NCI-H526 treated with DMSO at 0.1 percent for 48 hours (cell line): Measurements from ENCODE around the gene GRB2.
"Not testable (repeated sequence)": the region's sequence is repeated elsewhere in the genome, so short reads cannot be mapped to it uniquely, and the experiment has no call there.

Experiments
- DNase-seq: peaks from one replicate; lab custom pipeline; 2025; lab: John Stamatoyannopoulos, UW

The GRB2 gene

DNA sequence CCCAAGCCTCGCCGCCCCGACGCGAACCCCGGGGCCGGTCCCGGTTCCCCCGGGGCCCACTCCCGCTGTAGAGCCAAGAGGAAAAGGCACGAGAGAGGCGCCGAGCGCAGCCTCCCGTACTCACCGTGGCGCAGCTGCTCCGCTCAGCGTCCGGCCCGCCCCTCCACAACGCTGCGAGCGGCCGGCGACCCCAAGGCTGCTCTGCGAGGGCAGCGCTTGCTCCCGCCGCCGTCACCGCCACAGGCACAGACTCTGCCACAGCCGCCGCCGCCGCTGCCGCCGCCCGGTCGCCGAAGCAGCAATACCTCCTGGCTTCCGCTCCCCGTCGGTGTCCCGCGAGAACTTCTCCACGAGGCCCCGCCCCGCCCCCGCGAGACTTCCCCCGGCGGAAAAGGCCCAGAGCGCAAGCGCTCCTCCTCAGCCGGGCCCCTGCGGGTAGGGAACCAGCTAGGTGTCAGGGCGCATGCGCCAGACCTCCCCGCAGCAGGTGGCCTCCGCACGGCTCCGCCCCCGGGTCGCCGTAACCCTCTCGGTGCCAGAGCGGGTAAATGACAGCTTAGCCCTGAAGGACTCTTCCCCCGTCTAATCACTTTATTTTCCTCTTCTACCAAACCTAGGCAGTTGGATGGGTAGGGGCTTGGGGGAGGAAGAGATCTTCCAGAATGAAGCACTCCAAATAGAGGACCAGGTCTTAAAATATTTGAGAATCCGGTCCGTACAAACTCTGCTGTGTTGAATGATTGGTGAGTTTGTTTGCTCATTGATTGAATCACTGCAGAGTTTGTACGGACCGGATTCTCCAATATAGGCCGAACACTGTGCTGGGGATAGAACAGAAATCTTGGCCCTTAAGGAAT is at the start of gene GRB2:
Gene GRB2 (minus strand): TSS at position 314 of the 857 bp plus-strand sequence. CDS start 12,050 bp downstream, outside the sequence.
- DNase-seq = peak; percentile 91

DNA sequence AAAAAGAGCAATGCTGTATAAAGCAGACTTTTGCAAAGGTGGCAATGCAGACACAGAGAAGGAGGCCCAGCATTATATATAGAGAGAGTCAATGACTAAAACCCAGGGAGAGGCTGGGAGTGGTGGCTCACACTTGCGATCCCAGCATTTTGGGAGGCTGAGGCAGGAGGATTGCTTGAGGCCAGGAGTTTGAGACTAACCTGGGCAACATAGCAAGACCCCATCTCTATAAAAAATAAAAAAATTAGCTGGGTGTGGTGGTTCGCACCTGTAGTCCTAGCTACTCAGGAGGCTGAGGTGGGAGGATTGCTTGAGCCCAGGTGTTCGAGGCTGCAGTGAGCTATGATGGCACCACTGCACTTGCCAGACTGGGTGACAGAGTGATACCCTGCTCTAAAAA is 49.2 kb upstream of the GRB2 start:
- DNase-seq = not testable (repeated sequence)

DNA sequence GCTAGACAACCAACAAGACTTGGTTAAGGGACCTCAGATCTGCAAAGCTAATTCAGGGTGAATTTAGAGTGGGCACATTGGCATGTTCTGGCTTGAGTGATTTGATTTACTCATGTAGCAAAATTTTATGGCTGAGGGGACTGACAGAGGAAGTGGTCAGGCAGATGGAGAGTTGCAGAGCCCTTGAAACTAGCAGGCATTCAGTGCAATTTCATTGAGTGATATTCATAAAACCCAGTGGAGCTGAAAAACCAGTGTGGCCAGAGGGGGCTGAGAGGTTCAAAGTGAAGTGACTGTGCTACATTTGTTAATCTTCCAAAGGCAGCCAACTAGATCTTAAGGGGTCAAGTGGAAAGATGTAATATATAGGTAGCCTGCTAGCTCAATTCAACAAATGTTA is 48.7 kb upstream of the GRB2 start:
- DNase-seq = no peak

DNA sequence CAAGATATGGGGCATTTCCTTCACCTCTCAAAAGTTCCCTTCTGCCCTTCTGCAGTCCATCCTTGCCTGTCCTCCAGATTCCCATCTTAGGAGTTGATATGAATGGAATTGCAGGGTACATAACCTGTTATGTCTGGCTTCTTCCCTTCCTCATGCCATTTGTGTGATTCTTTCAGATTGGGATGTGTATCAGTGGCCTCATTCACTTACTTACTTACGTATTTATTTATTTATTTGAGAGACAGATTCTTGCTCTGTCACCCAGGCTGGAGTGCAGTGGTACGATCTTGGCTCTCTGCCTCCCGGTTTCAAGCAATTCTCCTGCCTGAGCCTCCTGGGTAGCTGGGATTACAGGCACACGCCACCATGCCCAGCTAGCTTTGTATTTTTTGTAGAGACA is 44.8 kb upstream of the GRB2 start:
- no peak for DNase-seq

DNA sequence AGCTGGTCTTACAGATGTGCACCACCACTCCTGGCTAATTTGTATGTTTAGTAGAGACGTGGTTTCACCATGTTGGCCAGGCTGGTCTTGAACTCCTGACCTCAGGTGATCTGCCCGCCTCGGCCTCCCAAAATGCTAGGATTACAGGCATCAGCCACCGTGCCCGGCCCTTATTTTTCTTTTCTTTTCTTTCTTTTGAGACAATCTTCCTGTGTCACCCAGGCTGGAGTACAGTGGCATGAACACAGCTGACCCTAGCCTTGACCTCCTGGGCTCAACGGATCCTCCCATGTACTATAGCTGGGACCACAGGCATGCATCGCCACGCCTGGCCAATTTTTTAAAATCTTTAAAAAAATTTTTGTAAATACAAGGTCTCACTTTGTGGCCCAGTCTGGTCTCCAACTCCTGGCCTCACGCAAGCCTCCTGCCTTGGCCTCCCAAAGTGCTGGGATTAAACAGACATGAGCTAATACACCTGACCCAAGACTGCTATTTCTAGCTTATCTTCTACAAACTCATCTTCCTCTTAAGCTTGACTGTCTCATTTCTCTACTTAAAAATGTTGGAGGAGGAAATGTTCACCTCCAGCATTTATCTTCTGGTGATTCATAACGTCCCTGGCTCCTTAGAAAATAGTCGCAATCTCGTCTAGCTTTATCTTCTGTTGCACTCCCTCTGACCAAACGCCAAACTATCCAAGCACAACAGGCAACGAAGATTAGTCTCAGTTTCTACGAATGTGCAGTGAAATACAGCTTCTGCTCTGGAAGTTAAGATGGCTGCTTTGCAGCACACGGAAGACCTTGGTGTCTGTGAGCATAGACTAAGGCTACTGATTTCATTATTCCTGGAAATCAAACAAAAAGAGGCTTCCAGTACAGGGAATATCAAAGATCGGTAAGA is 42.7 kb upstream of the GRB2 start:
- no peak for DNase-seq

DNA sequence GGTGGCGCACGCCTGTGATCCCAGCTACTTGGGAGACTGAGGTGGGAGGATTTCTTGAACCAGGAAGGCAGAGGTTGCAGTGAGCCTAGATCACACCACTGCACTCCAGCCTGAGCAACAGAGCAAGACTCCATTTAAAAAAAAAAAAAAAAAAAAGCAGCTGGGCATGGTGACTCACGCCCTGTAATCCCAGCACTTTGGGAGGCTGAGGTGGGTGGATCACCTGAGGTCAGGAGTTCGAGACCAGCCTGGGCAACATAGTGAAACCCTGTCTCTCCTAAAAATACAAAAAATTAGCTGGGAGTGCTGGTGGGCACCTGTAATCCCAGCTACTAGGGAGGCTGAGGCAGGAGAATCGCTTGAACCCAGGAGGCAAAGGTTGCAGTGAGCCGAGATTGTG is 40.4 kb upstream of the GRB2 start:
- not testable (repeated sequence) for DNase-seq

DNA sequence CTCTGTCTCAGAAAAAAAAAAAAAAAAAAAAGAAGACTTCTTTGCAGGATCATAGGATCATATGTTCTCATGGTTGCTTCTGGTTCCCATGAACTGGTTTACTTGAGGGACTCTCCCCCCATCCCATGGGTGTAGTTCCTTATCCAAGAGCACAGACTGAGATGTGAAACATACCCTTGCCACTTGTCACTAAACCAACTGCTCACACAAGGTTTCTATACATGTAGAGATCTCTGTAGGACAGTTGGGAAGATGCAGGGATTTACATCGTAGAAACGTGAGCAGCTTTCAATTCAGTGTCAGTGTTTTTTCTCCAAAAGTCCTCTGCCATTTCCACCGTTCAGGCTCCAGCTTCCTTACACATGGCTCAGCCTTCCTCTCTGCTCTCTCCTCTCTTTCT is 39.8 kb upstream of the GRB2 start:
- no peak for DNase-seq

DNA sequence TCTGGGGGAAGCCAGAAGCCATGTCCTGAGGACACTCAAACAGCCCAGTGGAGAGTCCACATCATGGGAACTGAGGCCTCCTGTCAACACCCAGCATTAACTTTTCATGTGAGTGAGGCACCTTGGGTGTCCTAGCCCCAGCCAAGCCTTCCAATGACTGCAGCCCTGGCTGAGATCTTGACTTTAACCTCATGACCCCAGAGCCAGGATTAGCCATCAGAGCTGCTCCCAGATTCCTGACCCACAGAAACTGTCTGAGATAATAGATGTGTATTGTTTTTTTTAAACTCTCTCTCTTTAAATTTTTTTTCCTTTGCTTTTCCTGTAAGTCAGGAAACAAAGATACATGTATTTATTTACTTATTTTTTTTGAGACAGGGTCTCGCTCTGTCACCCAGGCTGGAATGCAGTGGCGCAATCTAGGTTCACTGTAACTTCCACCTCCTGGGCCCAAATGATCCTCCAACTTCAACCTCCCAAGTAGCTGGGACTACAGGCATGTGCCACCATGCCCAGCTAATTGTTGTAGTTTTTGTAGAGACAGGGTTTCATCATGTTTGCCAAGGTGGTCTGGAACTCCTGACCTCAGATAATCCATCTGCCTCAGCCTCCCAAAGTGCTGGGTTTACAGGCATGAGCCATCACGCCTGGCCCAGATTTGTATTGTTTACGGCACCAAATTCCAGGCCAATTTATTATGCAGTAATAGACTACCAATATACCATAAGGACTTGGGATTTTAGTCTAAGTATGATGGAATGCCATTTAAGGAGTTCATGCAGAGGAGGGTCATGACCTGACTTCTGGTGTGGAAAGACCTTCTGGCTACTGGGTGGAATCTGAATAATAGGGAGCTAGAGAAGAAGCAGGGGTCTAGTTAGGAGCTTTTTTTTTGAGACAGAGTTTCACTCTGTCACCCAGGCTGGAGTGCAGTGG is 37.0 kb upstream of the GRB2 start:
- DNase-seq = no peak

DNA sequence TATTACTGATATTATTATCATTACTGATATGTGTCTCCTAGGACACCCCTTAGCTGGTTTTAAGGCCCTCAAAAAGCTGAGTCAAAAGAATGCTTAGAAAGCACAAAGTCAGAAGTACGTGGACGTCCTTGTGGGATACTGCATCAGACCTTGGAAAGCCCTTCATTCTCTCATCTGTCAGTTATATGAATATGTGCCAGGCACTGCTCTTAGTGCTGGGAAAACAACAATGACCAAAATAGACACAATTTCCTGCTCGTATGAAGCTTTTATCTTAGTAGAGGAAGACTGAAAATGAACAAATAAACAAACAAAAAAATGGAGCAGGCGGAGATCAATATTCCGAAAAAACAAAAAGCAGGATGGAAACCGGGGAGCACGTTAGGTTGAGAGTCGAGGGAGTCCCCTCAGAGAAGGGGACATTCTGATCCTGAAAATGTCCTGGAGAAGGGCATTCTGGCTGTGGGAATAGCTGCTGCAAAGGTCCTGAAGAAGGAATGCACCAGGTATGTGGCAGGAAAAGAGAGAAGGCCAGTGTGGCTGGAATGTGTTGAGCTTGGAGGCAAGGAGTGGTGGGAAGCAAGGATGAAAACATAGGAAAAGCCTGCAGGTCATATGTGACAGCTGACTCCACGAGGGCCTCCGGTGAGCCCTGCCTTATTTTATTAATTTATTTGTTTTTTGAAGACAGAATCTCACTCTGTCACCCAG is 35.4 kb upstream of the GRB2 start:
- no peak for DNase-seq

DNA sequence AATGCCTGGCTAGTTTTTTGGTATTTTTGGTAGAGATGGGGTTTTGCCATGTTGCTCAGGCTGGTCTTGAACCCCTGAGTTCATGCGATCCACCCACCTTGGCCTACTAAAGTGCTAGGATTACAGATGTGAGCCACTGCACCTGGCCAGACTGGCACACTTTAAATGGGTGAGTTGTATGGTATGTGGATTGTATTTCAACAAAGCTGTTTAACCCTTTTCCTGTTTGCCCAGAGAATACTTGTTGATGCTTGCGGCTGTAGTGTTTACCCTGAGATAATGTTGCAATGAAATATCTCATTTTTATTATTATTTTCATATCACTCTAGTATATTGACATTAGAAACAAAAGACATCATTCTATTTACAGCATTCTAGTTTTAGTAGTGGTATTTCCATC is 33.8 kb upstream of the GRB2 start:
- no peak for DNase-seq

DNA sequence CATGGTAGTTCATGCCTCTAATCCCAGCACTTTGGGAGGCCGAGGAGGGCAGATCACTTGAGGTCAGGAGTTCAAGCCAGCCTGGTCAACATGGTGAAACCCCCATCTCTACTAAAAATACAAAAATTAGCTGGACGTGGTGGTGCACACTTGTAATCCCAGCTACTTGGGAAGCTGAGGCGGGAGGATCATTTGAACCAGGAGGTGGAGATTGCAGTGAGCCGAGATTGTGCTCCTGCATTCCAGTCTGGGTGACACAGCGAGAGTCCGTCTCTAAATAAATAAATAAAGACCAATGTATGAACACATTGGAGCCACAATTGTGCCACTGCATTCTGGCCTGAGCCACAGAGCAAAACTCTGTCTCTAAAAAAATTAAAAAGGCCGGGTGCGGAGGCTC is 31.9 kb upstream of the GRB2 start:
- DNase-seq = not testable (repeated sequence)

DNA sequence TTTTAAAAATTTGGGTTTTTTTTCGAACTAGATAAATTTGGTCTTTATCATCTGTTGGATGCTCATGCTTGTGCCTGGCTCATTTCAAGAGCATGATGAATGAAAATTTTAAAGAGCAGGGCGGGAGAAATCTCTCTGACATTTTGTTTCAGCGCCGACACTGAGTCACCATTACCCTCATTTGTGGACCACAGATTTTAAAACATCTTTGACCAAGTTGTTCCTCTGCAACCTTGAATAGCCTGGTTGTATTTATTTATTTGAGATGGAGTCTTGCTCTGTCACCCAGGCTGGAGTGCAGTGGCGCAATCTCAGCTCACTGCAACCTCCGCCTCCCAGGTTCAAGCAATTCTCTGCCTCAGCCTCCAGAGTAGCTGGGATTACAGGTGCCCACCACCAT is 29.0 kb upstream of the GRB2 start:
- not testable (repeated sequence) for DNase-seq

DNA sequence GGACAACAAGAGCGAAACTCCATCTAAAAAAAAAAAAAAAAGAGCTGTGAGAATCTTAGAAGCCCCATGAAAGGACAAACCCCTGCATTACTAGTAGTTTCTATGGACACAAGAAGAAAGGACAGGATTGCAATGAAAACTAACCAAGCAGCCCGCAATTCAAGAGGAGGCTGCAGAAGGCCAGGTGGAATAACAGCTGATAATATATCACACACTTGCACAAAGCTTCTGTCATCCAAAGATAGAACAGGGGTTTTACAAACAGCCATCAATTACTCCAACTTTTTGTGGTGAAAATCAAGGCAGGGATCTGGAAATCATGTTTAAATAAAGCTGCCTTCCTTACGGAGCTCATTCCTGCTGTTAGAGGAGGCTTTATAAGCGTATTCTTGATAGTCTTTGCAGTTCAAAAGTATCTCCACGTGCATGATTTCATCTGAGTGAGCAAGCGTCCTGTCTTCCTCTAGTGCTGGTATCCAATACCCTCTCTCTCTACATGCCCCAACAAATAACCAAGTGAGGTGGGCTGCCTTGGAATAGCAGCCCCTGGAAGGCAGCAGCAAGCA is 27.8 kb upstream of the GRB2 start:
- no peak for DNase-seq

DNA sequence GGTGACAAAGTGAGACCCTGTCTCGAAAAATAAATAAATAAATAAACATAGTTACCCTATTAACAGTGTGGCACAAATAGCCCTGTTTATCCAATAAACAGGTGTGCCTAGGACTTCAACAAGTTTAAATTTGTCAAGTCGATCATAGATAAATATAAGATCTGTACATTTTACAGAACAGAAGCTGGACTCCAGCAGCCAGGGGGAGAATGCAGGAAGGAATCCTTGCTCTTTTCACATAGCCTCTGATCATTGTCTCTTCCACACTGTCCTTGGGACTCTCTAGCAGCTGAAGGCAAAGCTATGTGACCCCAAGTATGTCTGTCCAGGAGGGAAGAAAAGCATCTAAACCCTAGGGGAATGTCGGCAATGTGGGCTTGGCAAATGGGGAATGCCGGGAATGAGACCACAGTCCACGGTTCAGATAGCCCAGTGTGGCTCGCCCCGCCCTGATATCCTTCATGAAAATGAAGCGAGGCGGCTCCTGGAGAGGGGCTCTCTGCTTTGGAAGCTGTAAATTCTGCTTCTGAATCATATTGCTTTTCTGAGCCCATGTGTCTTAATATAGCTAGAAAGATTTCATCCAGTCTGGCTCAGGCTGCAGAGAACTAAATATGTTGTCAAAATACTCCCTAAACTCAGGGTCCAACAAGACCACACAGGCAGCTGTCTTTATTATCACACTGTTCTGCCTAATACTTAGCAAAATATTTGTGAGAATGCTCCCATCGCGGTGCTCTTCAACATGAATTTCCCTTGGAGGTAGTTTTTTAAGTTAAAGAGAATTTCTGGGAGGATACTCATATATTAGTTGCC is 24.9 kb upstream of the GRB2 start:
- DNase-seq = no peak

DNA sequence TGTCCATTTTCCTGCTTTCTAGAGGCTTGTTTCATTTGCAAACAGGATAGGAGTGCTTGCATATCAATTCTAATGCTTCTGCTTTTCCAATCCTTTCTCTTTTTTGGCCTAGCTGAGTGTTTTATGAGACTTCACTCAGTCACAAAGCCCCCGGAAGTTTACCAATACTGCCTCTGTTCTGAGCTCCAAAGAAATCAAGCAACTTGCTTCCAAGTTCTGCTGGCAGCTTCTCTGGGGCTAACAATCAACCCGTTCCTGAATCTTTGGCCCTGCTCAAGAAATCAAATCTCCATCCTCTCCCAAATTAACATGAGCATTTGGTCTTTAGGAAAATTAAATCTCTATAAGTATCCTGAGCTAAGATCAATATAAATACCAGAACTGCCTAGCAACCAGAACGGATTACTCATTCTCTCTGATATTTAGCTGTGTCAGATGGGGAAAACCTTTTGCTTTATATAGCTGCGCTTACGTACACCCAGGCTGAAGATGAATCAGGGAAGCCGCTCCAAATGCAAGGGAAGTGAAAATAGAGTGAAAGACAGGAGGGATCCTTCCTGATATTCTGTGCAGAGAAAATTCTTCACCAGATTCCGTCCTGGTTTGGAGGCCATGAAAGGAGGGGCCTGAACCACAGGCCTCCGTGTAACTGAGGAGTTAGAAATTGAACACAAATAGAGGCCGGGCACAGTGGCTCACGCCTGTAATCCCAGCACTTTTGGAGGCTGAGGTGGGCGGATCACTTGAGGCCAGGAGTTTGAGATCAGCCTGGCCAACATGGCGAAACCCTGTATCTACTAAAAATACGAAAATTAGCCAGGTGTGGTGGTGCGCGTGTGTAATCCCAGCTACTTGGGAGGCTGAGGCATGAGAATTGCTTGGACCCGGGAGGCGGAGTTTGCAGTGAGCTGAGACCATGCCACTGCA is 23.3 kb upstream of the GRB2 start:
- DNase-seq = no peak

DNA sequence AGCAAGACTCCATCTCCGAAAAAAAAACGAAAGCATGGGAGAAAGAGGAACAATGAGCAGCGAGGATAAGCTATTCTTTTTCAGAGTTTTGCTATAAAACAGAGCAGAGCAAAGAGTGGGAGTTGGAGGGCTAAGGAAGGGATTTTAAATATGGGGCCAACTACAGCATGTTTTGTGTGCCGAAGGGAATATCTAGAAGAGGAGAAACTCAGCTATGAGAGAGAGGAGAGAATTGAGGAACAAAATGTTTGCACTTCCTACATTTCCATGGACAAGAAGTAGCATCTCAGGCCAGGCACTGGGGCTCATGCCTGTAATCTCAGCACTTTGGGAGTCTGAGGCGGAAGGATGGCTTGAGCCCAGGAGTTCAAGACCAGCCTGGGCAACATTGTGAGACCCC is 13.1 kb upstream of the GRB2 start:
- DNase-seq = no peak

DNA sequence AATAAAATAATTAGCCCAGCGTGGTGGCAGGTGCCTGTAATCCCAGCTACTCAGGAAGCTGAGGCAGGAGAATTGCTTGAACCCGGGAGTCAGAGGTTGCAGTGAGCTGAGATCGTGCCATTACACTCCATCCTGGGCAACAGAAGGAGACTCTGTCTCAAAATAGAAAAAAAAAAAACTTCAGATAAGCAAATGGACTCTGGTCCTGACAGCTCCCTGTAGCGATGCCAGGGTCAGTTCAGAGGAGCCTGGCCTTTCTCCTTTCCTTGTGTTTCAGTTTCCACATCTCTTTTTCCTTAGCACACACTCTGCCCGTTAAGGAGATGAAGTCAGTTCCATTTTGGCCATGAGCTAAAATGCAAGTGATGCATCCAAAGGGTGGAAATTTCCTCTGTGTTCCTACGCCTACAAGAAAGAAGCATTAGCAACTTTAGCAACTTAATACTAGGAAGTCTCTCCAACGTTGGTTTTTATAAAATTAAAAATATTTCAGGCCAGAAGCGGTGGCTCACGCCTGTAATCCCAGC is 11.6 kb upstream of the GRB2 start:
- DNase-seq = no peak

DNA sequence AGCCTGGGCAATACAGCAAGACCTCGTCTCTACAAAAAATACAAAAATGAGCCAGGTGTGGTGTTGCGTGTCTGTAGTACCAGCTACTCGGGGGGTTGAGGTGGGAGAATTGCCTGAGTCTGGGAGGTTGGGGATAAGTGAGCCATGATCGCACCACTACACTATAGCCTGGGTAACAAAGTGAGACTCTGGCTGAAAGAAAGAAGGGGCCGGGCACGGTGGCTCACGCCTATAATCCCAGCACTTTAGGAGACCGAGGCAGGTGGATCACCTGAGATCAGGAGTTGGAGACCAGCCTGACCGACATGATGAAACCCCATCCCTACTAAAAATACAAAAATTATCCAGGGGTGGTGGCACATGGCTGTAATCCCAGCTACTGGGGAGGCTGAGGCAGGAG is 10.5 kb upstream of the GRB2 start:
- no peak for DNase-seq

DNA sequence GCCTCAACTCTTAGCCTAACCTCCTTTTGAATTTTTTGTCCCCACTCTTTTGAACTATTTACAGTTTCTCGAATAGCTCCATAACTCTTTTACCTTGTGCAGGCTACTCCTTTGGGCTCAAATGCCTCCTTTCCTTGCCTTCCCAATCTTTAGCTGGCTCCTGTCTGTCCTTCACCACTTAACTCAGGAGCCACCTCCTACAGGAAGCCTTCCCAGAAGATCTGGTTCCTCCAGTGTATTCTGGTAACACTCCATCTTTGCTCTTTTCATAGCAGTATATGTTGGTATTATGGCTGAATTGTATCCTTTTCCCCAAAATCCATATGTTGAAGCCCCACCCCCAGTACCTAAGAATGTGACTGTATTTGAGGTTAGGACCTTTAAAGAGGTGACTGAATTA is 9.0 kb upstream of the GRB2 start:
- no peak for DNase-seq
